Measurements from ENCODE around the gene TMEM127. TPM values are rescaled to one million over a fixed set of nuclear protein-coding genes. Genes with fewer than 3 reads are reported as not detected.
A peak's percentile ranks its signal among the peaks of the same experiment; 100 is the strongest.
"Not testable (repeated sequence)": the region's sequence is repeated elsewhere in the genome, so short reads cannot be mapped to it uniquely, and the experiment has no call there.

Gene TMEM127
- total and polyA plus RNA-seq, 2 experiments from 2014 or later = 33.6 to 44.4 TPM

- no peaks in the 10 kb centered on the region for H3K36me3 ChIP-seq (replicated peaks; ENCODE audit: insufficient read depth, low read depth)
- H3K4me3 ChIP-seq = no peak overlapping the region
- peak overlapping the region; percentile 54 for H3K4me2 ChIP-seq
- peak overlapping the region; percentile 90 for H3K27ac ChIP-seq
- peak; percentile 28 for DNase-seq (ENCODE audit: low spot score)
- H4K20me1 ChIP-seq (ENCODE audit: insufficient read depth, poor library complexity, severe bottlenecking) = peaks cover 7% of the 10 kb centered on the region
- H3K27me3 ChIP-seq = no peaks in the 10 kb centered on the region
- 90% methylated on average over 5 of the region's 5 CpGs for WGBS (ENCODE audit: low lambda C conversion rate, missing lambda C conversion rate)
- TF ChIP-seq EZH2 (IDR thresholded peaks at IDR 0.05; ENCODE audit: borderline replicate concordance) (no peak), CTCF (IDR thresholded peaks at IDR 0.05; ENCODE audit: poor library complexity) (no peak), EZH2phosphoT487 (IDR thresholded peaks at IDR 0.05; ENCODE audit: low read depth, severe bottlenecking, unreplicated experiment) (no peak)
- no peaks in the 10 kb centered on the region for H3K9me2 ChIP-seq (replicated peaks; ENCODE audit: insufficient read depth)
- peaks cover 79% of the 10 kb centered on the region for H3K79me2 ChIP-seq
- H2AFZ ChIP-seq = no peak overlapping the region
- peaks cover 45% of the 10 kb centered on the region for H3K4me1 ChIP-seq (ENCODE audit: insufficient read depth)
- no peaks in the 10 kb centered on the region for H3K9me3 ChIP-seq (ENCODE audit: low read depth)
Observed at GRCh38 chr2:96259497-96259921, 6.3 kb downstream of the TMEM127 start.

GRCh38 chr2:96258166-96259022, 7.4 kb downstream of the TMEM127 start:
- Histone ChIP-seq H3K9me3 (ENCODE audit: low read depth) (no peaks in the 10 kb centered on the region), H3K27me3 (no peaks in the 10 kb centered on the region), H3K4me3 (no peak overlapping the region), H3K9me2 (replicated peaks; ENCODE audit: insufficient read depth) (no peaks in the 10 kb centered on the region), H3K4me1 (ENCODE audit: insufficient read depth) (peaks cover 36% of the 10 kb centered on the region), H3K36me3 (replicated peaks; ENCODE audit: insufficient read depth, low read depth) (no peaks in the 10 kb centered on the region), H3K79me2 (peaks cover 68% of the 10 kb centered on the region), H2AFZ (no peak overlapping the region), H3K27ac (peak overlapping the region; percentile 31), H3K4me2 (no peak overlapping the region), H4K20me1 (ENCODE audit: insufficient read depth, poor library complexity, severe bottlenecking) (peaks cover 7% of the 10 kb centered on the region)
- DNase-seq (ENCODE audit: low spot score) = no peak
- TF ChIP-seq EZH2phosphoT487 (IDR thresholded peaks at IDR 0.05; ENCODE audit: low read depth, severe bottlenecking, unreplicated experiment) (no peak), EZH2 (IDR thresholded peaks at IDR 0.05; ENCODE audit: borderline replicate concordance) (no peak), CTCF (IDR thresholded peaks at IDR 0.05; ENCODE audit: poor library complexity) (no peak)
- WGBS (ENCODE audit: low lambda C conversion rate, missing lambda C conversion rate) = 90% methylated on average over 7 of the region's 7 CpGs

GRCh38 chr2:96257744-96258143, 8.1 kb downstream of the TMEM127 start:
- H3K4me3 ChIP-seq; H3K36me3 ChIP-seq (replicated peaks; ENCODE audit: insufficient read depth, low read depth); H3K4me2 ChIP-seq; H3K9me3 ChIP-seq (ENCODE audit: low read depth); H2AFZ ChIP-seq; DNase-seq (ENCODE audit: low spot score); H4K20me1 ChIP-seq (ENCODE audit: insufficient read depth, poor library complexity, severe bottlenecking); H3K27me3 ChIP-seq; H3K9me2 ChIP-seq (replicated peaks; ENCODE audit: insufficient read depth): not testable (repeated sequence)
- H3K27ac ChIP-seq = peak overlapping the region; percentile 31
- peaks cover 62% of the 10 kb centered on the region for H3K79me2 ChIP-seq
- H3K4me1 ChIP-seq (ENCODE audit: insufficient read depth) = peaks cover 36% of the 10 kb centered on the region
- WGBS (ENCODE audit: low lambda C conversion rate, missing lambda C conversion rate) = 95% methylated on average over 3 of the region's 3 CpGs

GRCh38 chr2:96256611-96257113, 9.1 kb downstream of the TMEM127 start:
- 93% methylated on average over 6 of the region's 6 CpGs for WGBS (ENCODE audit: low lambda C conversion rate, missing lambda C conversion rate)
- H4K20me1 ChIP-seq (ENCODE audit: insufficient read depth, poor library complexity, severe bottlenecking) = peaks cover 7% of the 10 kb centered on the region
- no peaks in the 10 kb centered on the region for H3K27me3 ChIP-seq
- no peak for DNase-seq (ENCODE audit: low spot score)
- H3K4me1 ChIP-seq (ENCODE audit: insufficient read depth) = peaks cover 33% of the 10 kb centered on the region
- no peak overlapping the region for H3K4me2 ChIP-seq
- no peak overlapping the region for H3K4me3 ChIP-seq
- H3K9me3 ChIP-seq (ENCODE audit: low read depth) = no peaks in the 10 kb centered on the region
- no peak overlapping the region for H3K27ac ChIP-seq
- peaks cover 52% of the 10 kb centered on the region for H3K79me2 ChIP-seq
- no peak overlapping the region for H2AFZ ChIP-seq
- H3K36me3 ChIP-seq (replicated peaks; ENCODE audit: insufficient read depth, low read depth) = no peaks in the 10 kb centered on the region
- no peaks in the 10 kb centered on the region for H3K9me2 ChIP-seq (replicated peaks; ENCODE audit: insufficient read depth)
- TF ChIP-seq EZH2phosphoT487 (IDR thresholded peaks at IDR 0.05; ENCODE audit: low read depth, severe bottlenecking, unreplicated experiment) (no peak), EZH2 (IDR thresholded peaks at IDR 0.05; ENCODE audit: borderline replicate concordance) (no peak), CTCF (IDR thresholded peaks at IDR 0.05; ENCODE audit: poor library complexity) (no peak)

Measured in hepatocyte (in vitro differentiated cells).